WTC11 (cell line): Measurements from ENCODE around the gene PDZD8.

Experiments used
- CREM ChIP-seq: sonication (generic); formaldehyde crosslinking; IDR thresholded peaks from 2 replicates; pipeline ENCODE4 v1.8.1; 2022; ENCODE audit warnings: mild to moderate bottlenecking, missing genetic modification reagents, moderate library complexity
- MAX ChIP-seq: sonication (generic); formaldehyde crosslinking; IDR thresholded peaks from 2 replicates; pipeline ENCODE4 v1.8.0; 2022; ENCODE audit warnings: mild to moderate bottlenecking, missing genetic modification reagents
- NFE2L1 ChIP-seq: sonication (generic); formaldehyde crosslinking; IDR thresholded peaks from 2 replicates; pipeline ENCODE4 v1.8.1; 2023; ENCODE audit warnings: missing genetic modification reagents
- RELA ChIP-seq: sonication (generic); formaldehyde crosslinking; IDR thresholded peaks from 2 replicates; pipeline ENCODE4 v1.8.1; 2022; ENCODE audit warnings: missing genetic modification reagents, mild to moderate bottlenecking, borderline replicate concordance
- SP1 ChIP-seq: sonication (generic); formaldehyde crosslinking; conservative IDR thresholded peaks from 2 replicates; pipeline ENCODE4 v1.8.1; 2022; ENCODE audit warnings: missing genetic modification reagents
- TEAD4 ChIP-seq: sonication (generic); formaldehyde crosslinking; IDR thresholded peaks from 2 replicates; pipeline ENCODE4 v1.8.0; 2022; ENCODE audit warnings: mild to moderate bottlenecking, missing genetic modification reagents
- ZNF423 ChIP-seq: fragments of 250-450 bp; sonication (Bioruptor Pico); IDR thresholded peaks from 2 replicates; pipeline ENCODE4 v2.1.2; 2022; ENCODE audit warnings: mild to moderate bottlenecking, moderate library complexity
- TF ChIP-seq, protein P1 (sequence below): fragments of 200-600 bp; IDR thresholded peaks from 2 replicates; pipeline ENCODE4 v1.8.0; 2022; ENCODE audit warnings: antibody characterized with exemption
- TF ChIP-seq, protein P2 (sequence below): sonication (generic); formaldehyde crosslinking; IDR thresholded peaks from 2 replicates; pipeline ENCODE4 v1.8.0; 2023; ENCODE audit warnings: mild to moderate bottlenecking, missing genetic modification reagents
- TF ChIP-seq, protein P3 (sequence below): sonication (generic); formaldehyde crosslinking; IDR thresholded peaks from 2 replicates; pipeline ENCODE4 v1.8.1; 2023; ENCODE audit warnings: mild to moderate bottlenecking, missing genetic modification reagents, borderline replicate concordance
- TF ChIP-seq, protein P4 (sequence below): sonication (generic); formaldehyde crosslinking; IDR thresholded peaks from 2 replicates; pipeline ENCODE4 v1.8.1; 2023; ENCODE audit warnings: mild to moderate bottlenecking, missing genetic modification reagents
- TF ChIP-seq, protein P5 (sequence below): sonication (generic); formaldehyde crosslinking; conservative IDR thresholded peaks from 2 replicates; pipeline ENCODE4 v1.8.1; 2023; ENCODE audit warnings: mild to moderate bottlenecking, low read depth, missing genetic modification reagents, moderate library complexity
- TF ChIP-seq, protein P6 (sequence below): sonication (generic); formaldehyde crosslinking; conservative IDR thresholded peaks from 2 replicates; pipeline ENCODE4 v1.8.1; 2022; ENCODE audit warnings: mild to moderate bottlenecking, missing genetic modification reagents

DNA sequence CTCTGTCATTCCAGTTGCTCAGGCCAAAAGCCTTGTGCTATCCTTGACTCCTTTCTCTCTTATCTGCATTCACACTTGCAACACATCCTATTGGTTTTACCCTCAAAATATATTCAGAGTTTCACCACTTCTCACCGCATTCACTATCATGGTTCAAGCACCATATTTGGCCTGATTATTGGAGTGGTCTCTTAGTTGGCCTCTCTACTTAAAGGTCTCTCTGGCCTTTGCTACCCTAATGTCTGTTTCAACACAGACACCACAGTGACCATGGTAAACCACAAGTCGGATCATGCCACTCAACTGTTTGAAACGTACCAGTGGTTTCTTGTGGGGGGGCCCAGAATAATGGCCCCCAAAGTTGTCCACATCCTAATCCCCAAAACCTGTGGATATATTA lies 15.2 kb upstream of the PDZD8 start:
- TF ChIP-seq, protein P1, sequence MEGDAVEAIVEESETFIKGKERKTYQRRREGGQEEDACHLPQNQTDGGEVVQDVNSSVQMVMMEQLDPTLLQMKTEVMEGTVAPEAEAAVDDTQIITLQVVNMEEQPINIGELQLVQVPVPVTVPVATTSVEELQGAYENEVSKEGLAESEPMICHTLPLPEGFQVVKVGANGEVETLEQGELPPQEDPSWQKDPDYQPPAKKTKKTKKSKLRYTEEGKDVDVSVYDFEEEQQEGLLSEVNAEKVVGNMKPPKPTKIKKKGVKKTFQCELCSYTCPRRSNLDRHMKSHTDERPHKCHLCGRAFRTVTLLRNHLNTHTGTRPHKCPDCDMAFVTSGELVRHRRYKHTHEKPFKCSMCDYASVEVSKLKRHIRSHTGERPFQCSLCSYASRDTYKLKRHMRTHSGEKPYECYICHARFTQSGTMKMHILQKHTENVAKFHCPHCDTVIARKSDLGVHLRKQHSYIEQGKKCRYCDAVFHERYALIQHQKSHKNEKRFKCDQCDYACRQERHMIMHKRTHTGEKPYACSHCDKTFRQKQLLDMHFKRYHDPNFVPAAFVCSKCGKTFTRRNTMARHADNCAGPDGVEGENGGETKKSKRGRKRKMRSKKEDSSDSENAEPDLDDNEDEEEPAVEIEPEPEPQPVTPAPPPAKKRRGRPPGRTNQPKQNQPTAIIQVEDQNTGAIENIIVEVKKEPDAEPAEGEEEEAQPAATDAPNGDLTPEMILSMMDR, result no peak
- TF ChIP-seq CREM (CRISPR knock-in tag) (no peak), MAX (CRISPR knock-in tag) (no peak), ZNF423 (CRISPR knock-in tag) (no peak), NFE2L1 (CRISPR knock-in tag) (no peak), SP1 (CRISPR knock-in tag) (no peak), RELA (no peak), TEAD4 (CRISPR knock-in tag) (no peak)
- TF ChIP-seq, protein P2, sequence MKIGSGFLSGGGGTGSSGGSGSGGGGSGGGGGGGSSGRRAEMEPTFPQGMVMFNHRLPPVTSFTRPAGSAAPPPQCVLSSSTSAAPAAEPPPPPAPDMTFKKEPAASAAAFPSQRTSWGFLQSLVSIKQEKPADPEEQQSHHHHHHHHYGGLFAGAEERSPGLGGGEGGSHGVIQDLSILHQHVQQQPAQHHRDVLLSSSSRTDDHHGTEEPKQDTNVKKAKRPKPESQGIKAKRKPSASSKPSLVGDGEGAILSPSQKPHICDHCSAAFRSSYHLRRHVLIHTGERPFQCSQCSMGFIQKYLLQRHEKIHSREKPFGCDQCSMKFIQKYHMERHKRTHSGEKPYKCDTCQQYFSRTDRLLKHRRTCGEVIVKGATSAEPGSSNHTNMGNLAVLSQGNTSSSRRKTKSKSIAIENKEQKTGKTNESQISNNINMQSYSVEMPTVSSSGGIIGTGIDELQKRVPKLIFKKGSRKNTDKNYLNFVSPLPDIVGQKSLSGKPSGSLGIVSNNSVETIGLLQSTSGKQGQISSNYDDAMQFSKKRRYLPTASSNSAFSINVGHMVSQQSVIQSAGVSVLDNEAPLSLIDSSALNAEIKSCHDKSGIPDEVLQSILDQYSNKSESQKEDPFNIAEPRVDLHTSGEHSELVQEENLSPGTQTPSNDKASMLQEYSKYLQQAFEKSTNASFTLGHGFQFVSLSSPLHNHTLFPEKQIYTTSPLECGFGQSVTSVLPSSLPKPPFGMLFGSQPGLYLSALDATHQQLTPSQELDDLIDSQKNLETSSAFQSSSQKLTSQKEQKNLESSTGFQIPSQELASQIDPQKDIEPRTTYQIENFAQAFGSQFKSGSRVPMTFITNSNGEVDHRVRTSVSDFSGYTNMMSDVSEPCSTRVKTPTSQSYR (CRISPR knock-in tag), result no peak
- TF ChIP-seq, protein P3, sequence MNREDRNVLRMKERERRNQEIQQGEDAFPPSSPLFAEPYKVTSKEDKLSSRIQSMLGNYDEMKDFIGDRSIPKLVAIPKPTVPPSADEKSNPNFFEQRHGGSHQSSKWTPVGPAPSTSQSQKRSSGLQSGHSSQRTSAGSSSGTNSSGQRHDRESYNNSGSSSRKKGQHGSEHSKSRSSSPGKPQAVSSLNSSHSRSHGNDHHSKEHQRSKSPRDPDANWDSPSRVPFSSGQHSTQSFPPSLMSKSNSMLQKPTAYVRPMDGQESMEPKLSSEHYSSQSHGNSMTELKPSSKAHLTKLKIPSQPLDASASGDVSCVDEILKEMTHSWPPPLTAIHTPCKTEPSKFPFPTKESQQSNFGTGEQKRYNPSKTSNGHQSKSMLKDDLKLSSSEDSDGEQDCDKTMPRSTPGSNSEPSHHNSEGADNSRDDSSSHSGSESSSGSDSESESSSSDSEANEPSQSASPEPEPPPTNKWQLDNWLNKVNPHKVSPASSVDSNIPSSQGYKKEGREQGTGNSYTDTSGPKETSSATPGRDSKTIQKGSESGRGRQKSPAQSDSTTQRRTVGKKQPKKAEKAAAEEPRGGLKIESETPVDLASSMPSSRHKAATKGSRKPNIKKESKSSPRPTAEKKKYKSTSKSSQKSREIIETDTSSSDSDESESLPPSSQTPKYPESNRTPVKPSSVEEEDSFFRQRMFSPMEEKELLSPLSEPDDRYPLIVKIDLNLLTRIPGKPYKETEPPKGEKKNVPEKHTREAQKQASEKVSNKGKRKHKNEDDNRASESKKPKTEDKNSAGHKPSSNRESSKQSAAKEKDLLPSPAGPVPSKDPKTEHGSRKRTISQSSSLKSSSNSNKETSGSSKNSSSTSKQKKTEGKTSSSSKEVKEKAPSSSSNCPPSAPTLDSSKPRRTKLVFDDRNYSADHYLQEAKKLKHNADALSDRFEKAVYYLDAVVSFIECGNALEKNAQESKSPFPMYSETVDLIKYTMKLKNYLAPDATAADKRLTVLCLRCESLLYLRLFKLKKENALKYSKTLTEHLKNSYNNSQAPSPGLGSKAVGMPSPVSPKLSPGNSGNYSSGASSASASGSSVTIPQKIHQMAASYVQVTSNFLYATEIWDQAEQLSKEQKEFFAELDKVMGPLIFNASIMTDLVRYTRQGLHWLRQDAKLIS (CRISPR knock-in tag), result no peak
- TF ChIP-seq, protein P4, sequence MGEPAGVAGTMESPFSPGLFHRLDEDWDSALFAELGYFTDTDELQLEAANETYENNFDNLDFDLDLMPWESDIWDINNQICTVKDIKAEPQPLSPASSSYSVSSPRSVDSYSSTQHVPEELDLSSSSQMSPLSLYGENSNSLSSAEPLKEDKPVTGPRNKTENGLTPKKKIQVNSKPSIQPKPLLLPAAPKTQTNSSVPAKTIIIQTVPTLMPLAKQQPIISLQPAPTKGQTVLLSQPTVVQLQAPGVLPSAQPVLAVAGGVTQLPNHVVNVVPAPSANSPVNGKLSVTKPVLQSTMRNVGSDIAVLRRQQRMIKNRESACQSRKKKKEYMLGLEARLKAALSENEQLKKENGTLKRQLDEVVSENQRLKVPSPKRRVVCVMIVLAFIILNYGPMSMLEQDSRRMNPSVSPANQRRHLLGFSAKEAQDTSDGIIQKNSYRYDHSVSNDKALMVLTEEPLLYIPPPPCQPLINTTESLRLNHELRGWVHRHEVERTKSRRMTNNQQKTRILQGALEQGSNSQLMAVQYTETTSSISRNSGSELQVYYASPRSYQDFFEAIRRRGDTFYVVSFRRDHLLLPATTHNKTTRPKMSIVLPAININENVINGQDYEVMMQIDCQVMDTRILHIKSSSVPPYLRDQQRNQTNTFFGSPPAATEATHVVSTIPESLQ (CRISPR knock-in tag), result no peak
- TF ChIP-seq, protein P5, sequence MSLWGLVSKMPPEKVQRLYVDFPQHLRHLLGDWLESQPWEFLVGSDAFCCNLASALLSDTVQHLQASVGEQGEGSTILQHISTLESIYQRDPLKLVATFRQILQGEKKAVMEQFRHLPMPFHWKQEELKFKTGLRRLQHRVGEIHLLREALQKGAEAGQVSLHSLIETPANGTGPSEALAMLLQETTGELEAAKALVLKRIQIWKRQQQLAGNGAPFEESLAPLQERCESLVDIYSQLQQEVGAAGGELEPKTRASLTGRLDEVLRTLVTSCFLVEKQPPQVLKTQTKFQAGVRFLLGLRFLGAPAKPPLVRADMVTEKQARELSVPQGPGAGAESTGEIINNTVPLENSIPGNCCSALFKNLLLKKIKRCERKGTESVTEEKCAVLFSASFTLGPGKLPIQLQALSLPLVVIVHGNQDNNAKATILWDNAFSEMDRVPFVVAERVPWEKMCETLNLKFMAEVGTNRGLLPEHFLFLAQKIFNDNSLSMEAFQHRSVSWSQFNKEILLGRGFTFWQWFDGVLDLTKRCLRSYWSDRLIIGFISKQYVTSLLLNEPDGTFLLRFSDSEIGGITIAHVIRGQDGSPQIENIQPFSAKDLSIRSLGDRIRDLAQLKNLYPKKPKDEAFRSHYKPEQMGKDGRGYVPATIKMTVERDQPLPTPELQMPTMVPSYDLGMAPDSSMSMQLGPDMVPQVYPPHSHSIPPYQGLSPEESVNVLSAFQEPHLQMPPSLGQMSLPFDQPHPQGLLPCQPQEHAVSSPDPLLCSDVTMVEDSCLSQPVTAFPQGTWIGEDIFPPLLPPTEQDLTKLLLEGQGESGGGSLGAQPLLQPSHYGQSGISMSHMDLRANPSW (CRISPR knock-in tag), result no peak
- TF ChIP-seq, protein P6, sequence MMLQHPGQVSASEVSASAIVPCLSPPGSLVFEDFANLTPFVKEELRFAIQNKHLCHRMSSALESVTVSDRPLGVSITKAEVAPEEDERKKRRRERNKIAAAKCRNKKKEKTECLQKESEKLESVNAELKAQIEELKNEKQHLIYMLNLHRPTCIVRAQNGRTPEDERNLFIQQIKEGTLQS, result no peak
